Left ventricle myocardium inferior (tissue), 1 donor: Measurements from ENCODE around the gene NFS1. TPM values are rescaled to one million over a fixed set of nuclear protein-coding genes. Genes with fewer than 3 reads are reported as not detected.

ENCODE experiments used
- DNase-seq: peaks from one replicate; pipeline ENCODE4 v3.0.0-alpha.2; 2020
- H3K27ac ChIP-seq: fragments of 200-600 bp; replicated peaks from 2 replicates; pipeline ENCODE4 v1.8.0; 2021
- H3K27me3 ChIP-seq: fragments of 200-600 bp; 2 replicates; pipeline ENCODE4 v1.8.0; 2021; ENCODE audit warnings: low read depth
- H3K36me3 ChIP-seq: fragments of 200-600 bp; 2 replicates; pipeline ENCODE4 v1.8.0; 2021
- H3K4me1 ChIP-seq: fragments of 200-600 bp; 2 replicates; pipeline ENCODE4 v1.8.0; 2021
- H3K4me3 ChIP-seq: fragments of 200-600 bp; 2 replicates; pipeline ENCODE4 v1.8.0; 2021; ENCODE audit warnings: mild to moderate bottlenecking, moderate library complexity
- H3K9me3 ChIP-seq: fragments of 200-600 bp; replicated peaks from 2 replicates; pipeline ENCODE4 v1.8.0; 2021
- intact Hi-C: fragments of 100-400 bp; cut with micrococcal nuclease; formaldehyde crosslinking; loops from one replicate; pipeline ENCODE4 v1.11.0; 2022
- total RNA-seq: library from RNA; stranded (reverse); fragmentation: NEBNext Ultra II Directional; extraction: Animal tissue kit (Norgen Biotek cat#: 25700); gene quantifications from one replicate; pipeline ENCODE4 v1.2.1, GENCODE V29; 2021
- TF ChIP-seq, protein P1 (sequence below): fragments of 200-600 bp; IDR thresholded peaks from 2 replicates; pipeline ENCODE4 v1.8.0; 2021; ENCODE audit warnings: antibody characterized with exemption, mild to moderate bottlenecking, borderline replicate concordance
- donor health status: DM: no; HTN: yes; CAD: no; lungs with severe emphysema.

Gene NFS1
- total RNA-seq, 1 donor from 2014 or later = 60.8 TPM

GRCh38 chr20:35699957-35700624 is 939 bp upstream of the NFS1 start:
- TF ChIP-seq, protein P1, sequence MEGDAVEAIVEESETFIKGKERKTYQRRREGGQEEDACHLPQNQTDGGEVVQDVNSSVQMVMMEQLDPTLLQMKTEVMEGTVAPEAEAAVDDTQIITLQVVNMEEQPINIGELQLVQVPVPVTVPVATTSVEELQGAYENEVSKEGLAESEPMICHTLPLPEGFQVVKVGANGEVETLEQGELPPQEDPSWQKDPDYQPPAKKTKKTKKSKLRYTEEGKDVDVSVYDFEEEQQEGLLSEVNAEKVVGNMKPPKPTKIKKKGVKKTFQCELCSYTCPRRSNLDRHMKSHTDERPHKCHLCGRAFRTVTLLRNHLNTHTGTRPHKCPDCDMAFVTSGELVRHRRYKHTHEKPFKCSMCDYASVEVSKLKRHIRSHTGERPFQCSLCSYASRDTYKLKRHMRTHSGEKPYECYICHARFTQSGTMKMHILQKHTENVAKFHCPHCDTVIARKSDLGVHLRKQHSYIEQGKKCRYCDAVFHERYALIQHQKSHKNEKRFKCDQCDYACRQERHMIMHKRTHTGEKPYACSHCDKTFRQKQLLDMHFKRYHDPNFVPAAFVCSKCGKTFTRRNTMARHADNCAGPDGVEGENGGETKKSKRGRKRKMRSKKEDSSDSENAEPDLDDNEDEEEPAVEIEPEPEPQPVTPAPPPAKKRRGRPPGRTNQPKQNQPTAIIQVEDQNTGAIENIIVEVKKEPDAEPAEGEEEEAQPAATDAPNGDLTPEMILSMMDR = no peak
- Histone ChIP-seq H3K36me3 (peaks cover 56% of the 10 kb centered on the region), H3K27ac (peak overlapping the region; percentile 93), H3K9me3 (no peaks in the 10 kb centered on the region), H3K4me1 (peaks cover 51% of the 10 kb centered on the region), H3K4me3 (peak overlapping the region; percentile 88), H3K27me3 (no peaks in the 10 kb centered on the region)
- DNase-seq = no peak
- intact Hi-C loops = no loop called here

- Histone ChIP-seq H3K9me3 (no peaks in the 10 kb centered on the region), H3K4me1 (peaks cover 39% of the 10 kb centered on the region), H3K27ac (peak overlapping the region; percentile 93), H3K4me3 (peak overlapping the region; percentile 88), H3K27me3 (no peaks in the 10 kb centered on the region), H3K36me3 (peaks cover 56% of the 10 kb centered on the region)
- no peak for DNase-seq
- TF ChIP-seq, protein P1 = no peak
- intact Hi-C loops = no loop called here
Measured at GRCh38 chr20:35698298-35699126, 640 bp downstream of the NFS1 start.

DNA sequence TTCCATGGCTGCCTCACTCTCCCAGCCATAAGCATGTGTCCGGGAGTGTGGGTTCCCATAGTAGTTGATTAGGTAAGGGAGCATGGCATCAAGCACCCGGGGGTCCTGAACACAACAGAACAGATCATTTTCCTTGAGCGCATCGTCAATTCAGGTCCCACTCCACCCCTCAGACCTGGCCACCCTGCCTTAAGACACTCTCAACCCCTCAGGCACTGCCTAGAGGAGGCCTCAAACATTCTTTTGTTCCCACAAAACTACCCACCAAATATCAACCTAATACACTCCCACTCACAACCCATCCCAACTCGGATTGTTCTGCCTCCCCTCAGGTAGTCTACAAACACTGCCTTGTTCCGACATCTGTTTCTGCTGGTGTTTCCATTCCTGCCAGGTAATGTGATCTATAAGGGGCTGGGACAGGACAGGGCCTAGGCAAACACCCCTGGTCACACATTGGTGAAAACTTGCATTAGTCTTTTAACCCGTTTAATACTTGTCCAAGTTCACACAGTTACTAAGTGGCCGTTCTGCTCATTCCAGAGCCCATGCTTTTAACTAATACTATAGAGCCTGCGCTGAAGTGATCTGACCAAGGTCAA is 1.4 kb downstream of the NFS1 start:
- H3K36me3 ChIP-seq = peaks cover 56% of the 10 kb centered on the region
- intact Hi-C loops = no loop called here
- TF ChIP-seq, protein P1 = no peak
- H3K9me3 ChIP-seq = no peaks in the 10 kb centered on the region
- no peak for DNase-seq
- H3K4me3 ChIP-seq = peak overlapping the region; percentile 88
- no peaks in the 10 kb centered on the region for H3K27me3 ChIP-seq
- H3K27ac ChIP-seq = no peak overlapping the region
- H3K4me1 ChIP-seq = peaks cover 39% of the 10 kb centered on the region

DNA sequence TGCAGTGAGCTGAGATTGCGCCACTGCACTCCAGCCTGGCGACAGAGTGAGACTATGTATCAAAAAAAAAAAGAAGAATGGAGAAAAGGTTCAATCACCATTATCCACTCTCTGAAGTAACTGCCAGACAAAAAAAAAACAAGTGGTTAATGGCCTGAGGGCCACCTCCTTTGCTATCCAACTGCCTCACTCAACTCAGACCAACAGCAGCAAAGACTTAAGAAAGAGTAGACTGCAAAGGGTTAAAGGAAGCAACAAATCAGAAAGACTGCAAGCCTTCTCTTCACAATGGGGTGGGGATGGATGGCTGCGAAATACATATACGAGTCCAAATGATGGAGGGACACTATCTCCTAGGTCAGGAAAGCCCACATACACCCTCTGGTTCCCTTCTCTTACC is 3.2 kb downstream of the NFS1 start:
- peaks cover 39% of the 10 kb centered on the region for H3K4me1 ChIP-seq
- TF ChIP-seq, protein P1 = no peak
- H3K9me3 ChIP-seq = no peaks in the 10 kb centered on the region
- H3K36me3 ChIP-seq = peaks cover 52% of the 10 kb centered on the region
- no peaks in the 10 kb centered on the region for H3K27me3 ChIP-seq
- H3K27ac ChIP-seq = no peak overlapping the region
- intact Hi-C loops = no loop called here
- DNase-seq = no peak
- H3K4me3 ChIP-seq = no peak overlapping the region

DNA sequence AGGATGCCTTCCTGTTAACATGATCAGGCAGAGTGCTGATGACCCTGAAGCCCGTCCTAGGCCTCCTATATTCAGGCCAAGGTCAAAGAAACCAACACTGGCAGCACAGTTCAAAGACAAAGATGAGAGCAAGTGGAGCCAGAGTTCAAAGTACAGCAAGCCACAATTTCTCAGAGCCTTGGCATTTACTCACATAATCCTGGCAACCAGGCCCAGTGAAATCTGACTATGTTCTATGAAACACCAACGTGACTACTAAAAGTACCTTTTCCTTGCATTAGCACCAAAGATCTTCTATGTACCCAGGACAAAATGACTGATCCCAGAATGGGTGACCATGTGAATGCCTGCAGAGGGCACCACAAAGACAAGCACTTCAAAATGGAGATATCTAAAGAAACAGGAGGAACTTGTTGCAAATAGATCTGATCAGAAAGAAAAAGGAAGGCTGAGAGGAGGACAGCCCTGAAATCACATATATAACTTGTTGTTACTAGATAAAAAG is 3.9 kb downstream of the NFS1 start:
- intact Hi-C loops = no loop called here
- peaks cover 34% of the 10 kb centered on the region for H3K4me1 ChIP-seq
- TF ChIP-seq, protein P1 = no peak
- peaks cover 51% of the 10 kb centered on the region for H3K36me3 ChIP-seq
- H3K27me3 ChIP-seq = no peaks in the 10 kb centered on the region
- H3K4me3 ChIP-seq = no peak overlapping the region
- no peaks in the 10 kb centered on the region for H3K9me3 ChIP-seq
- H3K27ac ChIP-seq = no peak overlapping the region
- DNase-seq = no peak
